OCI-LY1 (cell line): Measurements from ENCODE around the gene KLC1.

ENCODE experiments used
- H2AFZ ChIP-seq: fragments of 200-600 bp; sonication (generic), shearing (Covaris generic); 2 replicates; pipeline ENCODE4 v1.6.0; 2014; ENCODE audit warnings: antibody characterized with exemption, mild to moderate bottlenecking, low read length
- H3F3A ChIP-seq: fragments of 200-600 bp; sonication (generic), shearing (Covaris generic); 2 replicates; pipeline ENCODE4 v1.6.0; 2014; ENCODE audit warnings: mild to moderate bottlenecking, antibody characterized with exemption, low read length, moderate library complexity; ENCODE audit not compliant: insufficient read depth
- H3K27ac ChIP-seq: fragments of 200-600 bp; sonication (generic); 2 replicates; pipeline ENCODE4 v1.5.1; 2014; ENCODE audit warnings: low read length, mixed run types, mild to moderate bottlenecking, low read depth; ENCODE audit not compliant: poor library complexity, severe bottlenecking
- H3K27me3 ChIP-seq: fragments of 200-600 bp; sonication (generic); 2 replicates; pipeline ENCODE4 v1.6.0; 2014; ENCODE audit warnings: antibody characterized with exemption, mild to moderate bottlenecking, low read length, moderate library complexity; ENCODE audit not compliant: insufficient read depth
- H3K36me3 ChIP-seq: fragments of 200-600 bp; sonication (generic); 2 replicates; pipeline ENCODE4 v1.6.1; 2014; ENCODE audit warnings: mild to moderate bottlenecking, antibody characterized with exemption, low read length, moderate library complexity, mixed read lengths; ENCODE audit not compliant: insufficient read depth
- H3K4me1 ChIP-seq: fragments of 200-600 bp; sonication (generic); 2 replicates; pipeline ENCODE4 v1.5.1; 2014; ENCODE audit warnings: mild to moderate bottlenecking, low read length, moderate library complexity; ENCODE audit not compliant: insufficient read depth, severe bottlenecking
- H3K4me2 ChIP-seq: fragments of 200-600 bp; sonication (generic), shearing (Covaris generic); 2 replicates; pipeline ENCODE4 v1.6.1; 2014; ENCODE audit warnings: low read length
- H3K4me3 ChIP-seq: fragments of 200-600 bp; sonication (generic); 2 replicates; pipeline ENCODE4 v1.5.1; 2014; ENCODE audit warnings: low read length, low read depth, mild to moderate bottlenecking, mixed read lengths; ENCODE audit not compliant: poor library complexity, severe bottlenecking
- H3K79me2 ChIP-seq: fragments of 200-600 bp; shearing (Covaris generic); 2 replicates; pipeline ENCODE4 v1.6.1; 2016; ENCODE audit warnings: mixed run types, low read length, mixed read lengths; ENCODE audit not compliant: insufficient read depth
- H3K9ac ChIP-seq: fragments of 200-600 bp; sonication (generic), shearing (Covaris generic); 2 replicates; pipeline ENCODE4 v1.6.1; 2014; ENCODE audit warnings: mild to moderate bottlenecking, low read length, mixed read lengths
- H3K9me2 ChIP-seq: fragments of 200-600 bp; sonication (generic), shearing (Covaris generic); 2 replicates; pipeline ENCODE4 v1.6.1; 2014; ENCODE audit warnings: low read depth, mild to moderate bottlenecking, low read length, mixed read lengths
- H3K9me3 ChIP-seq: fragments of 200-600 bp; shearing (Covaris generic); 2 replicates; pipeline ENCODE4 v1.6.1; 2014; ENCODE audit warnings: low read length, mixed read lengths
- H4K20me1 ChIP-seq: fragments of 200-600 bp; sonication (generic), shearing (Covaris generic); 2 replicates; pipeline ENCODE4 v1.6.0; 2016; ENCODE audit warnings: mild to moderate bottlenecking, low read length; ENCODE audit not compliant: insufficient read depth
- CTCF ChIP-seq: fragments of 200-600 bp; sonication (generic), shearing (Covaris generic); IDR thresholded peaks from 2 replicates; pipeline ENCODE4 v1.5.1; 2017; ENCODE audit warnings: mild to moderate bottlenecking, antibody characterized with exemption, low read length, moderate library complexity, mixed read lengths
- EZH2 ChIP-seq: fragments of 200-600 bp; sonication (generic), shearing (Covaris generic); IDR thresholded peaks from 2 replicates; pipeline ENCODE4 v1.8.0; 2017; ENCODE audit warnings: borderline replicate concordance, mixed run types, mild to moderate bottlenecking, antibody characterized with exemption, low read length, moderate library complexity, mixed read lengths

Gene KLC1

GRCh38 chr14:103732868-103733620, 104.0 kb downstream of the KLC1 start:
- Histone ChIP-seq H3K79me2 (no peaks in the 10 kb centered on the region), H3K9ac (no peak overlapping the region), H3F3A (no peaks in the 10 kb centered on the region), H3K27ac (no peak overlapping the region), H3K9me3 (no peaks in the 10 kb centered on the region), H3K4me2 (no peak overlapping the region), H4K20me1 (no peaks in the 10 kb centered on the region), H2AFZ (no peak overlapping the region), H3K27me3 (no peaks in the 10 kb centered on the region), H3K4me1 (no peaks in the 10 kb centered on the region), H3K4me3 (no peak overlapping the region), H3K36me3 (peaks cover 74% of the 10 kb centered on the region), H3K9me2 (no peaks in the 10 kb centered on the region)
- TF ChIP-seq EZH2 (no peak), CTCF (no peak)

- Histone ChIP-seq H3K4me2 (no peak overlapping the region), H3K36me3 (peaks cover 73% of the 10 kb centered on the region), H3K9me2 (no peaks in the 10 kb centered on the region), H3K79me2 (no peaks in the 10 kb centered on the region), H2AFZ (no peak overlapping the region), H3K9ac (no peak overlapping the region), H3F3A (no peaks in the 10 kb centered on the region), H3K27ac (no peak overlapping the region), H3K27me3 (no peaks in the 10 kb centered on the region), H4K20me1 (no peaks in the 10 kb centered on the region), H3K9me3 (no peaks in the 10 kb centered on the region), H3K4me3 (no peak overlapping the region), H3K4me1 (no peaks in the 10 kb centered on the region)
- TF ChIP-seq EZH2 (no peak), CTCF (no peak)
Measured at GRCh38 chr14:103733651-103734050, 104.6 kb downstream of the KLC1 start.

- Histone ChIP-seq H3K27ac (no peak overlapping the region), H3K9me2 (no peaks in the 10 kb centered on the region), H3F3A (no peaks in the 10 kb centered on the region), H3K4me2 (no peak overlapping the region), H3K36me3 (peaks cover 67% of the 10 kb centered on the region), H3K9me3 (no peaks in the 10 kb centered on the region), H3K4me3 (no peak overlapping the region), H3K4me1 (no peaks in the 10 kb centered on the region), H3K27me3 (no peaks in the 10 kb centered on the region), H3K9ac (no peak overlapping the region), H2AFZ (no peak overlapping the region), H4K20me1 (no peaks in the 10 kb centered on the region), H3K79me2 (no peaks in the 10 kb centered on the region)
- no peak for TF ChIP-seq CTCF
- TF ChIP-seq EZH2, result no peak
Measured at GRCh38 chr14:103734081-103734888, 105.3 kb downstream of the KLC1 start.
